A673 (cell line): ENCODE measurements around the gene FOXA2. TPM values are rescaled to one million over a fixed set of nuclear protein-coding genes. Genes with fewer than 3 reads are reported as not detected.

Experiments
- BruUV-seq: library from RNA; stranded (reverse); fragments of 400-500 nt; replicated peaks from 2 replicates; lab custom pipeline; 2021; lab: Mats Ljungman, UMichigan
- CTCF ChIA-PET: fragments of 300-600 bp; sonication (Branson Sonifier 250); formaldehyde crosslinking; loops from one replicate; lab custom pipeline; 2022; ENCODE audit warnings: antibody characterized with exemption; lab: Charles Lee
- POLR2A ChIA-PET: fragments of 300-600 bp; sonication (Branson Sonifier 250); formaldehyde crosslinking; loops from one replicate; lab custom pipeline; 2022; ENCODE audit warnings: antibody characterized with exemption; ENCODE audit not compliant: low non-redundant PET; lab: Charles Lee
- DNase-seq: peaks from one replicate; pipeline ENCODE4 v3.0.0-alpha.2; 2015; ENCODE audit warnings: low spot score
- H3K27ac ChIP-seq: fragments of 200-600 bp; sonication (generic); 2 replicates; pipeline ENCODE4 v1.5.1; 2016; ENCODE audit warnings: mixed run types, low read depth, mild to moderate bottlenecking, mixed read lengths, antibody characterized with exemption, low read length; ENCODE audit not compliant: poor library complexity, severe bottlenecking
- H3K27me3 ChIP-seq: fragments of 200-600 bp; sonication (generic); replicated peaks from 2 replicates; pipeline ENCODE4 v1.6.1; 2017; ENCODE audit warnings: mixed run types, low read depth, mild to moderate bottlenecking, mixed read lengths, antibody characterized with exemption, low read length; ENCODE audit not compliant: insufficient read depth, poor library complexity
- H3K36me3 ChIP-seq: fragments of 200-600 bp; sonication (generic); 2 replicates; pipeline ENCODE4 v1.6.1; 2016; ENCODE audit warnings: mixed run types, mild to moderate bottlenecking, mixed read lengths, antibody characterized with exemption, low read length; ENCODE audit not compliant: insufficient read depth, poor library complexity, severe bottlenecking
- H3K4me1 ChIP-seq: fragments of 200-600 bp; sonication (generic); 2 replicates; pipeline ENCODE4 v1.6.1; 2017; ENCODE audit warnings: mixed run types, mild to moderate bottlenecking, mixed read lengths, antibody characterized with exemption, low read length; ENCODE audit not compliant: insufficient read depth, poor library complexity, severe bottlenecking
- H3K4me3 ChIP-seq: fragments of 200-600 bp; sonication (generic); 2 replicates; pipeline ENCODE4 v1.5.1; 2016; ENCODE audit warnings: low read depth, mixed run types, mild to moderate bottlenecking, mixed read lengths, low read length; ENCODE audit not compliant: poor library complexity, severe bottlenecking
- H3K9me3 ChIP-seq: fragments of 200-600 bp; sonication (generic); 2 replicates; pipeline ENCODE4 v1.6.1; 2016; ENCODE audit warnings: mixed run types, low read depth, mild to moderate bottlenecking, mixed read lengths, antibody characterized with exemption, low read length; ENCODE audit not compliant: poor library complexity, severe bottlenecking
- CTCF ChIP-seq: fragments of 300-800, 200-600 bp; sonication (generic); conservative IDR thresholded peaks from 2 replicates; pipeline ENCODE4 v1.5.1; 2017; ENCODE audit warnings: low read depth, mild to moderate bottlenecking, antibody characterized with exemption, low read length, moderate library complexity, mixed read lengths
- EZH2 ChIP-seq: fragments of 200-600 bp; sonication (generic); IDR thresholded peaks from 2 replicates; pipeline ENCODE4 v1.6.1; 2017; ENCODE audit warnings: borderline replicate concordance, low read depth, mild to moderate bottlenecking, mixed read lengths, antibody characterized with exemption, low read length; ENCODE audit not compliant: poor library complexity, severe bottlenecking
- intact Hi-C: fragments of 100-400 bp; cut with micrococcal nuclease; formaldehyde crosslinking; loops from one replicate; pipeline ENCODE4 v1.10.0; 2022; ENCODE audit not compliant: unreplicated experiment
- total RNA-seq: library from RNA; stranded (reverse); gene quantifications from 2 replicates; pipeline ENCODE4 v1.2.3, GENCODE V29; 2021

The FOXA2 gene
- total RNA-seq, 1 experiment from 2014 or later: not detected

GRCh38 chr20:22536141-22536828 lies 48.1 kb downstream of the FOXA2 start:
- intact Hi-C loops: no loop called here
- Histone ChIP-seq H3K36me3 (no peaks in the 10 kb centered on the region), H3K27ac (no peak overlapping the region), H3K27me3 (no peaks in the 10 kb centered on the region), H3K4me3 (no peak overlapping the region), H3K4me1 (no peaks in the 10 kb centered on the region), H3K9me3 (no peaks in the 10 kb centered on the region)
- no TSS peak for BruUV-seq
- ChIA-PET CTCF (no interaction called here), POLR2A (no interaction called here)
- TF ChIP-seq CTCF: no peak
- TF ChIP-seq EZH2: no peak
- no peak for DNase-seq

DNA sequence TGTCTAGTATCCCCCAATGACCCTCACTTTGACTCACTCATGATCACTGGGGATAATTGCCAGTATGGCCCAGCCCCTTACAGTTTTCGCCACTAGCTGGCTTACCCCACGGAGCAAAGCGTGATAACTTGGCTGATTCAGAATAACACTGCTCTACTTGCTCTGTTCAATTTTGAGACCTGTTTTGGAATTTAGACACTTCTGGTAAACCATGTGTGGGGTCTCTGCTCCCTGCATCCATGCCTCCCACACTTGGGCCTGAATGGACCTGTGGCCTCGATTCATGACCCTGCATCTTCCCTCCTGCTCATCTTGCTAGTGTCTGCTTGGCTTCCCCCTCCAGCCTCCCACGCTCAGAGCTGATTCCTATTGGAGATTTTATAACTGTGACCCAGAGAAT lies 48.9 kb downstream of the FOXA2 start:
- CTCF ChIA-PET: no interaction called here
- Histone ChIP-seq H3K4me1 (no peaks in the 10 kb centered on the region), H3K27ac (no peak overlapping the region), H3K36me3 (no peaks in the 10 kb centered on the region), H3K27me3 (peaks cover 5% of the 10 kb centered on the region), H3K4me3 (no peak overlapping the region), H3K9me3 (no peaks in the 10 kb centered on the region)
- BruUV-seq: no TSS peak
- TF ChIP-seq EZH2: no peak
- no peak for TF ChIP-seq CTCF
- no peak for DNase-seq
- intact Hi-C loops: no loop called here
- POLR2A ChIA-PET: no interaction called here

GRCh38 chr20:22533823-22534751 lies 50.3 kb downstream of the FOXA2 start:
- no peak for TF ChIP-seq CTCF
- no peak for TF ChIP-seq EZH2
- Histone ChIP-seq H3K36me3 (no peaks in the 10 kb centered on the region), H3K4me1 (no peaks in the 10 kb centered on the region), H3K4me3 (no peak overlapping the region), H3K27me3 (peaks cover 7% of the 10 kb centered on the region), H3K9me3 (no peaks in the 10 kb centered on the region), H3K27ac (no peak overlapping the region)
- intact Hi-C loops: no loop called here
- DNase-seq: no peak
- CTCF ChIA-PET: no interaction called here
- POLR2A ChIA-PET: no interaction called here
- BruUV-seq: no TSS peak
